SJCRH30 (cell line): ENCODE results near the gene KCNQ1OT1. TPM values are rescaled to one million over a fixed set of nuclear protein-coding genes. Genes with fewer than 3 reads are reported as not detected.

Experiments
- DNase-seq, 2 experiments: peaks; one replicate each; pipeline ENCODE4 v3.0.0-alpha.2; 2015 to 2020
- H3K27ac ChIP-seq: fragments of 250-450 bp; sonication (Bioruptor Pico); 2 replicates; pipeline ENCODE4 v1.5.1; 2020; ENCODE audit warnings: mild to moderate bottlenecking, moderate library complexity
- H3K27me3 ChIP-seq: fragments of 250-450 bp; sonication (Bioruptor Pico); 2 replicates; pipeline ENCODE4 v1.5.1; 2020; ENCODE audit warnings: mild to moderate bottlenecking, moderate library complexity
- H3K36me3 ChIP-seq: fragments of 250-450 bp; sonication (Bioruptor Pico); 2 replicates; pipeline ENCODE4 v1.5.1; 2020; ENCODE audit warnings: mild to moderate bottlenecking, moderate library complexity
- H3K4me1 ChIP-seq: fragments of 250-450 bp; sonication (Bioruptor Pico); 2 replicates; pipeline ENCODE4 v1.5.1; 2020; ENCODE audit warnings: mild to moderate bottlenecking, moderate library complexity
- H3K4me3 ChIP-seq: fragments of 250-450 bp; sonication (Bioruptor Pico); 2 replicates; pipeline ENCODE4 v1.5.1; 2020; ENCODE audit warnings: mild to moderate bottlenecking, moderate library complexity
- H3K9me3 ChIP-seq: fragments of 250-450 bp; sonication (Bioruptor Pico); replicated peaks from 2 replicates; pipeline ENCODE4 v1.5.1; 2020; ENCODE audit warnings: mild to moderate bottlenecking, moderate library complexity
- total RNA-seq: library from RNA; depleted of rRNA; stranded (reverse); fragments of >200 nt; shearing (Covaris generic); gene quantifications from 2 replicates; pipeline ENCODE4 v1.2.3, GENCODE V29; 2014; rRNA removed

KCNQ1OT1 gene
- total RNA-seq, result 8.5 and 12.3 TPM in 2 replicates

GRCh38 chr11:2699531-2700414 is at the start of gene KCNQ1OT1:
TSS of gene KCNQ1OT1 (minus strand) at chr11:2699994.
- DNase-seq, result peak; percentile 96 to 98
- Histone ChIP-seq H3K4me1 (peaks cover 44% of the 10 kb centered on the region), H3K27me3 (no peaks in the 10 kb centered on the region), H3K36me3 (peaks cover 36% of the 10 kb centered on the region), H3K9me3 (no peaks in the 10 kb centered on the region), H3K4me3 (peak within 1 kb of the TSS; percentile 93), H3K27ac (peak within 1 kb of the TSS; percentile 89)

- Histone ChIP-seq H3K27me3 (no peaks in the 10 kb centered on the region), H3K4me3 (no peak overlapping the region), H3K9me3 (no peaks in the 10 kb centered on the region), H3K4me1 (peaks cover 8% of the 10 kb centered on the region), H3K27ac (no peak overlapping the region), H3K36me3 (no peaks in the 10 kb centered on the region)
- DNase-seq, result no peak
Measured at GRCh38 chr11:2748814-2749554, 49.2 kb upstream of the KCNQ1OT1 start.

GRCh38 chr11:2748061-2748813 is 48.4 kb upstream of the KCNQ1OT1 start:
- H3K36me3 ChIP-seq, result no peaks in the 10 kb centered on the region
- no peak overlapping the region for H3K27ac ChIP-seq
- H3K4me1 ChIP-seq, result peaks cover 8% of the 10 kb centered on the region
- H3K9me3 ChIP-seq, result no peaks in the 10 kb centered on the region
- no peaks in the 10 kb centered on the region for H3K27me3 ChIP-seq
- H3K4me3 ChIP-seq, result no peak overlapping the region
- no peak for DNase-seq

- Histone ChIP-seq H3K4me1 (peaks cover 8% of the 10 kb centered on the region), H3K36me3 (no peaks in the 10 kb centered on the region), H3K4me3 (no peak overlapping the region), H3K27me3 (0 out of 2 replicates have a peak, but pooled peaks cover 1% of the 10 kb centered on the region), H3K27ac (no peak overlapping the region), H3K9me3 (no peaks in the 10 kb centered on the region)
- DNase-seq, result no peak
Measured at GRCh38 chr11:2747248-2748027, 47.6 kb upstream of the KCNQ1OT1 start.

GRCh38 chr11:2746401-2747247 is 46.8 kb upstream of the KCNQ1OT1 start:
- H3K9me3 ChIP-seq, result no peaks in the 10 kb centered on the region
- H3K27me3 ChIP-seq, result 0 out of 2 replicates have a peak, but pooled peaks cover 4% of the 10 kb centered on the region
- no peaks in the 10 kb centered on the region for H3K36me3 ChIP-seq
- H3K4me3 ChIP-seq, result no peak overlapping the region
- H3K4me1 ChIP-seq, result peaks cover 13% of the 10 kb centered on the region
- no peak overlapping the region for H3K27ac ChIP-seq
- no peak for DNase-seq

GRCh38 chr11:2745511-2745910 is 45.7 kb upstream of the KCNQ1OT1 start:
- H3K4me1 ChIP-seq, result peaks cover 9% of the 10 kb centered on the region

GRCh38 chr11:2744166-2744565 is 44.4 kb upstream of the KCNQ1OT1 start:
- DNase-seq, result no peak
- no peaks in the 10 kb centered on the region for H3K9me3 ChIP-seq
- H3K27ac ChIP-seq, result no peak overlapping the region
- peaks cover 5% of the 10 kb centered on the region for H3K4me1 ChIP-seq
- no peak overlapping the region for H3K4me3 ChIP-seq
- no peaks in the 10 kb centered on the region for H3K36me3 ChIP-seq
- 0 out of 2 replicates have a peak, but pooled peaks cover 4% of the 10 kb centered on the region for H3K27me3 ChIP-seq

More at GRCh38 chr11:2745511-2745910, 45.7 kb upstream of the KCNQ1OT1 start:
- H3K27me3 ChIP-seq, result 0 out of 2 replicates have a peak, but pooled peaks cover 4% of the 10 kb centered on the region
- no peak for DNase-seq
- H3K27ac ChIP-seq, result no peak overlapping the region
- H3K9me3 ChIP-seq, result no peaks in the 10 kb centered on the region
- H3K36me3 ChIP-seq, result no peaks in the 10 kb centered on the region
- H3K4me3 ChIP-seq, result no peak overlapping the region

GRCh38 chr11:2743427-2744110 is 43.8 kb upstream of the KCNQ1OT1 start:
- H3K36me3 ChIP-seq, result no peaks in the 10 kb centered on the region
- peaks cover 5% of the 10 kb centered on the region for H3K4me1 ChIP-seq
- H3K4me3 ChIP-seq, result no peak overlapping the region
- H3K27ac ChIP-seq, result no peak overlapping the region
- H3K27me3 ChIP-seq, result 0 out of 2 replicates have a peak, but pooled peaks cover 4% of the 10 kb centered on the region
- peak in 1 of 2 experiments; percentile 31 for DNase-seq
- no peaks in the 10 kb centered on the region for H3K9me3 ChIP-seq

- 0 out of 2 replicates have a peak, but pooled peaks cover 4% of the 10 kb centered on the region for H3K27me3 ChIP-seq
- H3K9me3 ChIP-seq, result no peaks in the 10 kb centered on the region
- peaks cover 5% of the 10 kb centered on the region for H3K4me1 ChIP-seq
- no peak overlapping the region for H3K4me3 ChIP-seq
- no peaks in the 10 kb centered on the region for H3K36me3 ChIP-seq
- DNase-seq, result no peak
- H3K27ac ChIP-seq, result no peak overlapping the region
Measured at GRCh38 chr11:2742611-2743426, 43.0 kb upstream of the KCNQ1OT1 start.

GRCh38 chr11:2742201-2742600 is 42.4 kb upstream of the KCNQ1OT1 start:
- no peak overlapping the region for H3K27ac ChIP-seq
- no peak for DNase-seq
- H3K4me3 ChIP-seq, result no peak overlapping the region
- 0 out of 2 replicates have a peak, but pooled peaks cover 4% of the 10 kb centered on the region for H3K27me3 ChIP-seq
- no peaks in the 10 kb centered on the region for H3K36me3 ChIP-seq
- H3K9me3 ChIP-seq, result no peaks in the 10 kb centered on the region
- H3K4me1 ChIP-seq, result peaks cover 5% of the 10 kb centered on the region

GRCh38 chr11:2741377-2742131 is 41.8 kb upstream of the KCNQ1OT1 start:
- Histone ChIP-seq H3K36me3 (no peaks in the 10 kb centered on the region), H3K27ac (no peak overlapping the region), H3K4me1 (peaks cover 5% of the 10 kb centered on the region), H3K27me3 (0 out of 2 replicates have a peak, but pooled peaks cover 4% of the 10 kb centered on the region), H3K4me3 (no peak overlapping the region), H3K9me3 (no peaks in the 10 kb centered on the region)
- peak; percentile 35 to 38 for DNase-seq
